Dendritic cell treated with granulocyte-macrophage colony-stimulating factor and Interleukin-4, amounts not matched to agents 40 ng/mL and 50 ng/mL, for 4 days (primary cell): ENCODE results near the gene SEC63.
A peak's percentile ranks its signal among the peaks of the same experiment; 100 is the strongest.
"Not testable (repeated sequence)": the region's sequence is repeated elsewhere in the genome, so short reads cannot be mapped to it uniquely, and the experiment has no call there.

ENCODE experiments used
- H3K27ac Mint-ChIP-seq: one replicate; pipeline ENCODE4 v1.8.0; 2022; ENCODE audit warnings: mild to moderate bottlenecking, mixed read lengths
- H3K27me3 Mint-ChIP-seq: one replicate; pipeline ENCODE4 v1.8.0; 2022; ENCODE audit warnings: mild to moderate bottlenecking, mixed read lengths
- H3K36me3 Mint-ChIP-seq: one replicate; pipeline ENCODE4 v1.8.0; 2022; ENCODE audit warnings: low read depth, mixed read lengths
- H3K4me1 Mint-ChIP-seq: one replicate; pipeline ENCODE4 v1.8.0; 2022; ENCODE audit warnings: low read depth, mixed read lengths
- H3K4me3 Mint-ChIP-seq: one replicate; pipeline ENCODE4 v1.8.0; 2022; ENCODE audit warnings: mild to moderate bottlenecking, moderate library complexity, mixed read lengths
- H3K9me3 Mint-ChIP-seq: one replicate; pipeline ENCODE4 v1.8.0; 2022; ENCODE audit warnings: mixed read lengths
- intact Hi-C: fragments of 100-400 bp; cut with micrococcal nuclease; formaldehyde crosslinking; loops from one replicate; pipeline ENCODE4 v1.15.0; 2022

Gene SEC63

DNA sequence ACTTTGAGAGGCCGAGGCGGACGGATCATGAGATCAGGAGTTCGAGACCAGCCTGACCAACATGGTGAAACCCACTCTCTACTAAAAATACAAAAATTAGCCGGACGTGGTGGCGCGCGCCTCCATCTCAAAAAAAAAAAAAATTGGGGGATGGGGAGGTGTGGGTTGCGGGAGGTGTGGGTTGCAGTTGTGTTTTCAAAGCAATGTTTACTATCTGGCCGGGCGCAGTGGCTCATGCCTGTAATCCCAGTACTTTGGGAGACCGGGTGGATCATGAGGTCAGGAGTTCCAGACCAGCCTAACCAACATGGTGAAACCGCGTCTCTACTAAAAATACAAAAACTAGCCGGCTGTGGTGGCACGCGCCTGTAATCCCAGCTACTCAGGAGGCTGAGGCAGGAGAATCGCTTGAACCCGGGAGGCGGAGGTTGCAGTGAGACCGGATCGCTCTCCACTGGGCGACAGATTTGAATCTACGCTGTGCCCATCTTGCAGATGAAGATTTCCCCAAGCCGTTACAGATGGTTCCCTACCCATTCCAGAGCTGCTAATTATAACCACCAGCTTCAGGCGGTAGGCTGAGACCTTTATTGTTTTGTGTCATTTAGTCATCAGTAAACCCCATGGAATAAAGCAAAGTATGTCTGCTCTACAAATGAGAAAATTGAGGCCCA lies 818 bp upstream of the SEC63 start:
- H3K9me3 Mint-ChIP-seq = not testable (repeated sequence)
- H3K36me3 Mint-ChIP-seq = peaks cover 23% of the 10 kb centered on the region
- H3K27me3 Mint-ChIP-seq = peaks cover 10% of the 10 kb centered on the region

DNA sequence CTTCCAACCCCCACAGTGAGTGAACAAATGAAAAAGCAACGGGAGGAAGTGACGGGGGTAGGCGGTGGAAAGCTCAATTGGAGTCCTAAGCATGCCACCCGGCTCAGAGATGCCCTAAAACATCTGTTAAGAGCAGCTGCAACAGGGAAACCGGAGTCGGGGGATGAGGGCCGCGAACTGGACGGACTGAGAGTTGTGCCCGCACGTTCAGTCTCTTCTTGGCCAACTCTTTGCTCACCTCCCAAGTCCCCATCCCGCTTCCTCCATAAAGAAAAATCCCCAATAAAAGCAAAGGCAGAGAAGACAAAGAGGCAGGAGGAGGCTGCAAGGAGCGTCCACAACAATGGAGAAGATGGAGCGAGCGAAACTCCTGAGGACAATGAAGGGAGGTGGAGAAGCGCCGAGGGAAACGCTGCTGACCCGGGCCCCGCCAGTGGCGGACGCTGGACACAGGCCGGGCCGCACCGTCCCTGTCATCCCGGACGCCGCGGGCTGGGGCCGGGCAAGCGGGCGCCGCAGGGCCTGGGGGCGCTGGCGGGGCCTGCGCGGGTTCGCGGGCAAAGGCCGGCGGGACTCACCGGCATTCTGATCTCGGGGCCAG lies 600 bp downstream of the SEC63 start:
- H3K27me3 Mint-ChIP-seq = peaks cover 9% of the 10 kb centered on the region
- intact Hi-C loops = loop anchor here (5.0 kb wide), 2 partner anchors 305 to 1135 kb away; partner anchors contain the start of genes SESN1 and SNX3

More for the DNA sequence above, 818 bp upstream of the SEC63 start:
- intact Hi-C loops = loop anchor here (5.0 kb wide), 2 partner anchors 303 to 1133 kb away; partner anchors contain the start of genes SESN1 and SNX3
- peak overlapping the region; percentile 95 for H3K27ac Mint-ChIP-seq
- H3K4me1 Mint-ChIP-seq = peaks cover 30% of the 10 kb centered on the region
- H3K4me3 Mint-ChIP-seq = peak overlapping the region; percentile 93

DNA sequence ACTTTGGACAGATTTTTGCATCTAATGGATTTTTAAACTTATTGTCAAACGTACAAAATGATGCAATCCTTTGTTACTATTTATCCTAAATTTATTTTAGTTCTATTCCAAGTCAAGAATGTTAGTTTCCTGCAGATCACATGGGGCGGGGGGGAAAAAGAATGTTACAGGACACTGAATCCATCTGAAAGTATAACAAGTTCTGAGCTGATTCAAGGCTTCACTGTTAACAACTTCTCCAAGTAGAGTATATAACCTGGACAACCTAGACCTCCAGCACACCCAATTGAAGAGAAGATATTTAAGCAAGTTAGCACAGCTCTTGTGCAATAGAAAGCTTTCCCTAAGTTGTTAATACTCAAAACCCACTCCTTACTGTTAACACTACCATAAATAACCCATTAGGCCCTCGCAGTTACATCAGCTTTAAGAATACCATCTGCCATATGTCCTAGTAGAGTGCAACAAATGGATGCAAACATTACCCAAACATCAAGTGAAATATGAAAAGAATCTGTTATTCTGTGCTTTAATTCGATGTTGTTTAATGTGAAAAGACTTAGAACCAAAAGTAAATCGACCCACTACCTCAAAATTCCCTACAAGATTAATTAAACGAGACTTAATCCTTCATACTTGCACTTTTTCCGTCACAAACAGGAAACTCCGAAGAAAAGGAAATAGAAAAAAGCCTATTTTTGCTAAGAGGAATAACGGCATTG lies 1.3 kb downstream of the SEC63 start:
- peak overlapping the region; percentile 93 for H3K4me3 Mint-ChIP-seq
- peaks cover 23% of the 10 kb centered on the region for H3K36me3 Mint-ChIP-seq
- intact Hi-C loops = loop anchor here (5.0 kb wide), 2 partner anchors 306 to 1136 kb away; partner anchors contain the start of genes SESN1 and SNX3
- H3K4me1 Mint-ChIP-seq = peaks cover 24% of the 10 kb centered on the region
- H3K27ac Mint-ChIP-seq = peak overlapping the region; percentile 95
- peaks cover 9% of the 10 kb centered on the region for H3K27me3 Mint-ChIP-seq
- no peaks in the 10 kb centered on the region for H3K9me3 Mint-ChIP-seq

More for the DNA sequence above, 600 bp downstream of the SEC63 start:
- Mint-ChIP-seq H3K4me3 (peak overlapping the region; percentile 93), H3K27ac (peak overlapping the region; percentile 95), H3K9me3 (no peaks in the 10 kb centered on the region), H3K36me3 (peaks cover 23% of the 10 kb centered on the region), H3K4me1 (peaks cover 23% of the 10 kb centered on the region)

DNA sequence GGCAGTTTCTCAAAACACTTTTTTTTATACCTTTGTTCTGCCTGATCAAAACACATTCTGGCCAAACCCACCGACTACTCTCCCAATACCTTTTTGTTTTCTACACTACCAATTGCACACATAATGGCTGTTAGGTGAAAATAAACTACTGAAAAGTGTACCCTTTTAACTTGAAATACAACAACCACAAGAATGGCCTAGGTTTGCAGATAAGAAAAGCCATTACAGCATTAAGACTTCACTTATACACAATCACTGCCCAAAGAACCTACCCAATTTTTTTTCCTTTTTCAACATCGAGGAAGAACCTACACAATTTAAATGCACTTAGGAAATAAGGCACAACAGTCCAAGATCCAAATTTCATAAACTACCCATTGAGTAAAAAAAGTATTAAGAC lies 1.8 kb downstream of the SEC63 start:
- Mint-ChIP-seq H3K9me3 (no peaks in the 10 kb centered on the region), H3K27me3 (peaks cover 9% of the 10 kb centered on the region)
- intact Hi-C loops = loop anchor here (5.0 kb wide), 2 partner anchors 306 to 1136 kb away; partner anchors contain the start of genes SESN1 and SNX3

DNA sequence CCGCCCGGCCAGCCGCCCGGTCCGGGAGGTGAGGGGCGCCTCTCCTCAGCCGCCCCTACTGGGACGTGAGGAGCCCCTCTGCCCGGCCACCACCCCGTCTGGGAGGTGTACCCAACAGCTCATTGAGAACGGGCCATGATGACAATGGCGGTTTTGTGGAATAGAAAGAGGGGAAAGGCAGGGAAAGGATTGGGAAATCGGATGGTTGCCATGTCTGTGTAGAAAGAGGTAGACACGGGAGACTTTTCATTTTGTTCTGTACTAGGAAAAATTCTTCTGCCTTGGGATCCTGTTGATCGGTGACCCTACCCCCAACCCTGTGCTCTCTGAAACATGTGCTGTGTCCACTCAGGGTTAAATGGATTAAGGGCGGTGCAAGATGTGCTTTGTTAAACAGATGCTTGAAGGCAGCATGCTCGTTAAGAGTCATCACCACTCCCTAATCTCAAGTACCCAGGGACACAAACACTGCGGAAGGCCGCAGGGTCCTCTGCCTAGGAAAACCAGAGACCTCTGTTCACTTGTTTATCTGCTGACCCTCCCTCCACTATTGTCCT lies 4.1 kb downstream of the SEC63 start:
- H3K4me3 Mint-ChIP-seq, intact Hi-C loops, H3K27ac Mint-ChIP-seq, H3K9me3 Mint-ChIP-seq, H3K27me3 Mint-ChIP-seq: not testable (repeated sequence)
- Mint-ChIP-seq H3K36me3 (peaks cover 23% of the 10 kb centered on the region), H3K4me1 (peaks cover 38% of the 10 kb centered on the region)

More for the DNA sequence above, 1.8 kb downstream of the SEC63 start:
- peak overlapping the region; percentile 95 for H3K27ac Mint-ChIP-seq
- H3K4me3 Mint-ChIP-seq = peak overlapping the region; percentile 93
- H3K4me1 Mint-ChIP-seq = peaks cover 30% of the 10 kb centered on the region
- peaks cover 23% of the 10 kb centered on the region for H3K36me3 Mint-ChIP-seq

DNA sequence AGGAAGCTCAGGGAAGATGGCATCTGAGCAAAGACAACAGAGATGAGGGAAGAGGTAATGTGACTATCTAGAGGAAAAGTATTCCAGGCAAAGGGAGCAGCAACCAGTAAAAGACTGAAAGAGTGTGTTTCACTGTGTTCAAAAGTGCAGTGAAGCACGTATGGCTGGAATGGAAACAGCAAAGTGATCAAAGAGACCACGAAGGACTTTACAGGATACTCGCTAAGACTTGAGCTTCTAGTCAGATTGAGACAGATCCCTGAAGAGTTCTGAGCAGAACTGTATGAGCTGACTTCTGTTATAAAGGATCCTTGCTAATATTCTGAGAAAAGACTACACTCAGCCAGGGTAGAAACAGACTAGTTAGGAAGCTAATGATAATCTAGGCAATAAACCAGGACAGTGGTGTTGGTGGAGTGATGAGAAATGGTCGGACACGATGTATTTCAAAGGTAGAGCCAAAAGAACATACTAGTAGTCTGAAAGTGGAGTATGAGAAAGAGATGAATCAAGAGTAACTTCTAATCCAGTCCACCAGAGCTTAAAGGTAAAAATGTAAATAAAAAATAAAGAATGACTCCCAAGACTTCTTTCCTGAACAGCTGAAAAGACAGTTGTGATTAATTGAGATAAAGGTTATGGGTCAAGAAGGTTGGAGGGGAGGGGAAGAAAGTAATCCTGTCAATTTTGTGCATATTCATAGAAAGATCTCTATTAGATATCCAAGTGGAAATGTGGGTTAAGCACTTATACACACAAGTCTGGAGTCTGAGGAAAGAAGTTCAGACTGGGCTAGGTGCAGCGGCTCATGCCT lies 14.2 kb downstream of the SEC63 start:
- Mint-ChIP-seq H3K27me3 (no peaks in the 10 kb centered on the region), H3K4me3 (no peak overlapping the region), H3K27ac (peak overlapping the region; percentile 7), H3K4me1 (peaks cover 44% of the 10 kb centered on the region), H3K36me3 (no peaks in the 10 kb centered on the region), H3K9me3 (no peaks in the 10 kb centered on the region)
- intact Hi-C loops = no loop called here

DNA sequence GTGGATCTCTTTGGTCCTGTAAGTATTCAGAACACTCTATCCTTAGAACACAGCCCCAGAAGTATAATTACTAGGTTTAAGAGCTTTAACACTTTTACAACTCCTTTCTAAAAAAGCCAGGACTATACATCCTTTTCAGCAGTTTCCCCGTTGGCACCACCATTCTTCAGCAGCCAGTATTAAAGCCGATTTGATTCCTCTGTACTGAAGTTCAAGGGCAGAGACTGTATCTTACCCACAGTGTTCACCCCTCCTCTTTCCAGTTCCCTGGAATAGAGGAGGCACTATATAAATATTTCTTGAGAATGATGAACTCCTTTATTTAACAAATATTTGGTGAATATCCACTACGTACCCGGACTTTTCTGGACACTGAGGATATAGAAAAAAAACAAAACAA lies 15.9 kb downstream of the SEC63 start:
- Mint-ChIP-seq H3K27me3 (no peaks in the 10 kb centered on the region), H3K9me3 (no peaks in the 10 kb centered on the region), H3K4me3 (no peak overlapping the region), H3K4me1 (peaks cover 30% of the 10 kb centered on the region), H3K36me3 (no peaks in the 10 kb centered on the region), H3K27ac (no peak overlapping the region)
- intact Hi-C loops = no loop called here

DNA sequence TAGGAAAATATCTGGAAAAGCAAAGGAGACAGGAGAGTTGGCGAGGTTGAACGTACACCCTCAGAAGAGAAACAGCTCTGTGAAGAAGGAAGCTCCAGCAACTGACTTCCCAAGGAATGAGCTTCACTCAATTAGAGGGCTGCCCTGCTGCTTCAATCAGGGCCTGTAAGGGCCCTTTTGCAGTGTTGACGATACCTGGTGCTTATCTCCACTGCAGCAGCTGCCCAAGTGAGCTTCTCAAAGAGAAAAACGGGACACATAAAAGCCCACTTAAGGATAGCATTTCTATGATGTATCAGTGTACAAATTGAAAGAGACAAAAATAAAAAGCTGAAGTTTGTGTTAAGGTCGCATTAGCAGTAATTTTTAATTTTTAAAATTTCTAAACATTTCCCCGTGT lies 16.4 kb downstream of the SEC63 start:
- Mint-ChIP-seq H3K27ac (no peak overlapping the region), H3K4me1 (peaks cover 29% of the 10 kb centered on the region), H3K27me3 (no peaks in the 10 kb centered on the region), H3K9me3 (no peaks in the 10 kb centered on the region), H3K36me3 (no peaks in the 10 kb centered on the region), H3K4me3 (no peak overlapping the region)
- intact Hi-C loops = no loop called here

DNA sequence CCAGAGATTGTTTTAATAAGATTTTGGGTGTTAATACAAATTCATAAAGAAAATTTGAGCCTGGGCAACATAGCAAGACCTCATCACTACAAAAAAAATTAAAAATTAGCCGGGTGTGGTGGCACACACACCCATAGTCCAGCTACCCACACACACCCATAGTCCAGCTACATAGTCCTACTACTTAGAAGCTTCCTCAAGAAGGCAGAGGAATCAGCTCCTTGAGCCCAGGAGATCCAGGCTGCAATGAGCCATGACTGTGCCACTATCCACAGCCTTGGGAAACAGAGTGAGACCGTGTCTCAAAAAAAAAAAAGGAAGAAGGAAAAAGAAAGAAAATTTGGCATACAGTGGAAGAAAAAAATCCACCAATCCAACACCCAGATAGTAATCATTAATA lies 16.8 kb downstream of the SEC63 start:
- intact Hi-C loops = no loop called here
- Mint-ChIP-seq H3K27me3 (no peaks in the 10 kb centered on the region), H3K9me3 (no peaks in the 10 kb centered on the region), H3K27ac (no peak overlapping the region), H3K4me1 (peaks cover 29% of the 10 kb centered on the region), H3K4me3 (no peak overlapping the region), H3K36me3 (no peaks in the 10 kb centered on the region)

DNA sequence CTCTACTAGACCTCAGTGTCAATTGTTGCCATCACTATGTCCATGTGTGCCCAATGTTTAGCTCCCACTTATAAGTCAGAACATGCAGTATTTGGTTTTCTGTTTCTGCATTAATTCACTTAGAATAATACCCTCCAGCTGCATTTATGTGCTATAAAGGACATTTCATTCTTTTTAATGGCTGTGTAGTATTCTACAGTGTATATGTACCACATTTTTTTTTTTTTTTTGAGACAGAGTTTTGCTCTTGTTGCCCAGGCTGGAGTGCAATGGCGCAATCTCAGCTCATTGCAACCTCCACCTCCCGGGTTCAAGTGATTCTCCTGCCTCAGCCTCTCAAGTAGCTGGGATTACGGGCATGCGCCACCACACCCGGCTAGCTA lies 21.1 kb downstream of the SEC63 start:
- peaks cover 12% of the 10 kb centered on the region for H3K36me3 Mint-ChIP-seq
- H3K4me1 Mint-ChIP-seq = peaks cover 25% of the 10 kb centered on the region
- H3K4me3 Mint-ChIP-seq, intact Hi-C loops, H3K27ac Mint-ChIP-seq, H3K27me3 Mint-ChIP-seq: not testable (repeated sequence)
- H3K9me3 Mint-ChIP-seq = peaks cover 14% of the 10 kb centered on the region

DNA sequence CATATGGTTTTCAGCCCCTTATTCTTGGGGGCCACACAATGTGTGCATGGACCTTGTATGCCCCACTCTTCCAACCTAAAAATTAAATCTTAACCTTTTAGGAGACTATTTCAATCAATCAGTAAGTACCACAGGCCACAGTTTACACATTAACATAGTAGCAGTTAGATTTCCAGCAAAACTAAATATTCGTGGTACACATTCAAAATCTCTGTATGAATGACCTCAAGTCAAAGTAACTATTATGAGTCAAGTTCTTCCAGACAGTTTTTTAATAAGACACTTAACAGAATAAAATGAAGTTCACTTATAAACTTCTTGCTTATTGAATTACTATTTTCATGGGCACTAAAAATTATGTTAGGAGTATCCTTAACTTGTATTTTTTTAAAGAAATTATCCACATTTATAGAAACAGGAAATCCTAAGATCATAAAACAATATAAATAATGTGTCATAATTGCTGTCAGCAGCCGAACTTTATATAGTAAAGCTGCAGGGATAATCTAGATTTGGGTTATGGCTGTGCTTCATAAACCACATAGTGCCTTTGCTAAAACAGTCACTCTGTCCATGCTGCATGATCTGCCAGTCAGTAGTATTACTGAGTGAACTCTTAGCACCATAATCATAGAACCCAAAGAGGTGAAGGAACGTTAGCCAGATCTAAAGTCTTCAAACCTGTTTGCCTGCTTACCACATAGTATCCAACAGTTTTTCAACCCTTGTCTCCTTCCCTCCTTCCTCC lies 21.7 kb downstream of the SEC63 start:
- intact Hi-C loops = no loop called here
- no peaks in the 10 kb centered on the region for H3K27me3 Mint-ChIP-seq
- H3K9me3 Mint-ChIP-seq = peaks cover 14% of the 10 kb centered on the region
- peaks cover 15% of the 10 kb centered on the region for H3K36me3 Mint-ChIP-seq
- H3K4me3 Mint-ChIP-seq = no peak overlapping the region
- peaks cover 21% of the 10 kb centered on the region for H3K4me1 Mint-ChIP-seq
- H3K27ac Mint-ChIP-seq = no peak overlapping the region

DNA sequence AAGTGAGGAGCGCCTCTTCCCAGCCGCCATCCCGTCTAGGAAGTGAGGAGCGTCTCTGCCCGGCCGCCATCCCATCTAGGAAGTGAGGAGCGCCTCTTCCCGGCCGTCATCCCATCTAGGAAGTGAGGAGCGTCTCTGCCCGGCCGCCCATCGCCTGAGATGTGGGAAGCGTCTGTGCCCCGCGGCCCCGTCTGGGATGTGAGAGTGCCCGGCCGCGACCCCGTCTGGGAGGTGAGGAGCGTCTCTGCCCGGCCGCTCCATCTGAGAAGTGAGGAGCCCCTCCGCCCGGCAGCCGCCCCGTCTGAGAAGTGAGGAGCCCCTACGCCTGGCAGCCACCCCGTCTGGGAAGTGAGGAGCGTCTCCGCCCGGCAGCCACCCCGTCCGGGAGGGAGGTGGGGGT lies 23.8 kb downstream of the SEC63 start:
- intact Hi-C loops, H3K4me3 Mint-ChIP-seq, H3K27me3 Mint-ChIP-seq, H3K27ac Mint-ChIP-seq, H3K4me1 Mint-ChIP-seq: not testable (repeated sequence)
- peaks cover 14% of the 10 kb centered on the region for H3K9me3 Mint-ChIP-seq
- peaks cover 17% of the 10 kb centered on the region for H3K36me3 Mint-ChIP-seq

DNA sequence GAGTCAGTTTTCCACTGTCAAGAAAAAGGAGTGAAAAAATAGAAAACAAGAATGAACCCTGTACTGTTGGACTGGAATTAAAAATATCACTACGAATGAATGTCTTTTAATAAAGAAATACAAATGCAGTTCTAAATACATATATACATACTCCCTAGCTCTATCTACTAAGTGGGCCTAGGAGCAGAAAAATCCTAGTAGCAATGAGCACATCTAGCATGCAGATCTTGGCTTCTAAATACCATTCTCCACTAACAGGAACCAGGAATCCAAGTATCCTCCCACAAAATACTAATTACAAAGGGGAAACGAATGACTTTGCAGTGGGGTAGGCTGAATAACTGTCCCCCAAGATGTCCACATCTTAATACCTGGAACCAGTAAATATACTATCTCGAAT lies 25.4 kb downstream of the SEC63 start:
- H3K9me3 Mint-ChIP-seq = peaks cover 14% of the 10 kb centered on the region
- intact Hi-C loops = no loop called here
- peaks cover 32% of the 10 kb centered on the region for H3K36me3 Mint-ChIP-seq
- H3K27me3 Mint-ChIP-seq = no peaks in the 10 kb centered on the region
- peaks cover 7% of the 10 kb centered on the region for H3K4me1 Mint-ChIP-seq
- no peak overlapping the region for H3K4me3 Mint-ChIP-seq
- H3K27ac Mint-ChIP-seq = no peak overlapping the region
